GM13976 (cell line): Measurements from ENCODE around the gene REPIN1.

Experiments used
- DNase-seq: peaks from one replicate; pipeline ENCODE4 v3.0.0; 2012; ENCODE audit warnings: low spot score
- in situ Hi-C: fragments of 300-500 bp; cut with MboI; formaldehyde crosslinking; loops from one replicate; pipeline ENCODE4 v1.12.0; 2022; ENCODE audit warnings: low sequenced_read_pairs, mixed read lengths, inconsistent platforms; ENCODE audit not compliant: unreplicated experiment
- TF ChIP-seq, protein P1 (sequence below): IDR thresholded peaks from 2 replicates; pipeline ENCODE4 v1.5.1; 2012; ENCODE audit warnings: borderline replicate concordance, mild to moderate bottlenecking; ENCODE audit not compliant: insufficient read depth; ENCODE audit errors: extremely low read depth, missing control alignments, control extremely low read depth

REPIN1 gene

DNA sequence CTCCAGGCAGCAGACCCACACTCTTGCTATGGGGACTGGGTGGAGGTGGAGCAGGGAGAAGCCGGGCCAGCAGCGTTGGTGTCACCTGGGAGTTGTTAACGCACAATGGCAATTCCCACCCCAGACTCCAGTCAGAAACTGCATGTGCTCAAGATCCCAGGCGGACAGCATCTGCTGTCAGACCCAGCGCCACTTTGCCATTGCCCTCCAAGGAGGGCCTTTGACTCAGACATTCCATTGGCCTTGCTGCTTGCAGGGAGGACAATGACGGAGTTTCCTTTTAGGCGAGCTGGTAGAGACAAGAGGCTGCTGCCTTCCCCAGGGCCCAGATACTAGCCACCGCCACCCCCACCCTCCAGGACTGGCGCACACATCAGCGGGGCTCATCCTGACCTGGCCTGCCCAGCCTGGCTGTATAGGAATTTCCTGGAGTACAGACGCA, 45.0 kb downstream of the REPIN1 start:
- in situ Hi-C loops: no loop called here
- DNase-seq: no peak
- TF ChIP-seq, protein P1, sequence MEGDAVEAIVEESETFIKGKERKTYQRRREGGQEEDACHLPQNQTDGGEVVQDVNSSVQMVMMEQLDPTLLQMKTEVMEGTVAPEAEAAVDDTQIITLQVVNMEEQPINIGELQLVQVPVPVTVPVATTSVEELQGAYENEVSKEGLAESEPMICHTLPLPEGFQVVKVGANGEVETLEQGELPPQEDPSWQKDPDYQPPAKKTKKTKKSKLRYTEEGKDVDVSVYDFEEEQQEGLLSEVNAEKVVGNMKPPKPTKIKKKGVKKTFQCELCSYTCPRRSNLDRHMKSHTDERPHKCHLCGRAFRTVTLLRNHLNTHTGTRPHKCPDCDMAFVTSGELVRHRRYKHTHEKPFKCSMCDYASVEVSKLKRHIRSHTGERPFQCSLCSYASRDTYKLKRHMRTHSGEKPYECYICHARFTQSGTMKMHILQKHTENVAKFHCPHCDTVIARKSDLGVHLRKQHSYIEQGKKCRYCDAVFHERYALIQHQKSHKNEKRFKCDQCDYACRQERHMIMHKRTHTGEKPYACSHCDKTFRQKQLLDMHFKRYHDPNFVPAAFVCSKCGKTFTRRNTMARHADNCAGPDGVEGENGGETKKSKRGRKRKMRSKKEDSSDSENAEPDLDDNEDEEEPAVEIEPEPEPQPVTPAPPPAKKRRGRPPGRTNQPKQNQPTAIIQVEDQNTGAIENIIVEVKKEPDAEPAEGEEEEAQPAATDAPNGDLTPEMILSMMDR: no peak

DNA sequence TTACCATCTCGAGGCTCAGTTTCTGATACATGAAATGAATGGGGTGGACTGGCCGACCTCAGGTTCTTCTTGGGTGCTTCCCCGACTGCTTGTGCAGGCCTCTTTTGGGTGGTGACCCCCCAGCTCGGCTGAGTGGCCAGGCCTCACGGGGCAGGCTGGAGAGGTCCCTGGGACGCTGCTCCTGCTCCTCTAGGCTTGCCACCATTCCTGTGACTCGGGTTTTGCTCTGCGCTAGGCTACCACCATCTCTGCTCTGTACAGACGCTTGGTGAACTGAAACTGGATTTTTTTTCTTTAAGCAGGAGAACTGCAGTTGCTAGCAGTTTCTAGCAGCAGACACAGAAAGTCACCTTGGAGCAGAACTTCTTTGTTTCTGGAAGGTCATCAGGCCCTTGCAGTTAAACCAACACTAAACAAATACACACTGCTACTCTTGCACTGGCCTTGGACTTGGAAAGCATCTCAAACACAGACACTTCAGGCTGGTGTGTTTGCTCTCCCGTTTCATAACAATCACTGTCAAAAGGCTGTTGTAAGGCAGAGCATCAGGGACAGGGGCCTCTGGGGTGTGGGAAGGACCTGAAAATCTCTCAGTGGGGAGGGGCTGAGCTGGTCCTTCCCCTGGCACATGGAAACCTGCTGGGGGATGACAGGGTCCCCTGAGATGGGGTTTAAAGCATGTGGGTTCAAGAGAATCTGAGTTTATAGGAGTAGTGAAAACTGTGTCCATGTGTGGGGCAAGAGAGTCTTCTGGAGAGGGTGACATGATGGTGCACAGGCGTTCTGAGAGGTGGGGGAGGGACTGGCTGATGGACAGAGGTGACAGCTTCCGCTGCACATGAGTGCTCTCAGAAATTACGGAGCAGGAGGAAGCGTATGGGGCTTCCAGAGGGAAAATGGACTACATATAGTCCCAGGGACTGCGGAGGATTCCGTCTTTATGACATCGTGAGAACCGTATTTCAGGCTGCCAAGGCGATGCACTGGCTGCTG, 46.8 kb downstream of the REPIN1 start:
- in situ Hi-C loops: no loop called here
- TF ChIP-seq, protein P1: no peak
- DNase-seq: no peak

DNA sequence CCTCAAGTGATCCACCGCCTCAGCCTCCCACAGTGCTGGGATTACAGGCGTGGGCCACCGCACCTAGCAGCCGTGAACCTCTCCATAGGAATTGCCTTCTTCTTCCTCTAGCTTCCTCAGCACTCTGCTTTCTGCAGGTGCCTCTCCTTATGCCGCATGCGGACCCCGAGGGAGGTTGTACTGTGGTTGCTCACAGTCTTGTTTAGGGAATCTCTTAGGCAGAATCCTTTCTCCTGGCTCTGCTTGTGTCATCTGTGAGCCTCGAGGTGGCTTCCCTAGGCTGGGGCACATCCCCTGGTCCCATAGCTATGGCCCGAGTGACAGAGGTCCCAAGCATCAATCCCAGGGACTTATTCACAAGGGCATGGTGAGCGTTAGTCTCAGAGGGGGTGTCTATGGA, 48.6 kb downstream of the REPIN1 start:
- in situ Hi-C loops: no loop called here
- TF ChIP-seq, protein P1: no peak

DNA sequence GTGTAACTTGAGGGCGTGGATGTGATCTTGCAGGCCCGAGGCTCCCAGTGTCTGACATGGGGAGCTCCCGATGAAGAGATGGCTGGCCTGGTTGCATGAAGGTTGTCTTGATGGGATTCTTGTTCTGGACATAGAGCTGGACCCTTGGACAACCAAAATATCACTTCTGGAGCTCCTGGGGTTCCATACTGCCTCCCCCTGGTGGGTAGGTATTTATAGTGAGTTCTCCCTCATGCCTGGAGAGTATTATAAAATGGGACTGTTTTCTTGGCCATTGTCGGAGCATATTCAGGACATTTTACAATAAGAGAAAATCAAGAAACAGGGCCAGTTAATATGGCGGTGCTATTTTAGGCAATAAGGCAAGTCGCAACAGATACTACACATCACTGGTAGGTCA, 49.2 kb downstream of the REPIN1 start:
- no peak for DNase-seq
- in situ Hi-C loops: no loop called here
- TF ChIP-seq, protein P1: no peak

More for the DNA sequence above, 48.6 kb downstream of the REPIN1 start:
- no peak for DNase-seq

DNA sequence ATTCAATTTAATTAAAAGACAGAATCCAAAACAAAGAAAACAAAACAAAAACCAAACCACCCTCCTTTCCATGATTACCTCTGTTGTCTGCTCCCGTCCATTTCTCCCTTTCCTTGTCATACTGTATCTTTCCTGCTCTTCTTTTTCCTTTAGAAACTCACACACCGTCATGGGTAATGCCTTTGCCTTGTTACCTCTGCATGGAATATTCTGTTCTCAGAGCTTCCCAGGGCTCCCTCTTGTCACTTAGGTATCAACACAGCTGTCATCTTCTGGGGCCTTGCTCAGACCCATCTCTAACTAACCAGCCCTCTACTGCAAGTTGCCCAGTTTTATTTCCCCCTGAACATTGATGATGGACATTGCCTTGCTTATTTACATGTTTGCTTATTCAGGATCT, 51.6 kb downstream of the REPIN1 start:
- TF ChIP-seq, protein P1: no peak
- DNase-seq: no peak
- in situ Hi-C loops: no loop called here

DNA sequence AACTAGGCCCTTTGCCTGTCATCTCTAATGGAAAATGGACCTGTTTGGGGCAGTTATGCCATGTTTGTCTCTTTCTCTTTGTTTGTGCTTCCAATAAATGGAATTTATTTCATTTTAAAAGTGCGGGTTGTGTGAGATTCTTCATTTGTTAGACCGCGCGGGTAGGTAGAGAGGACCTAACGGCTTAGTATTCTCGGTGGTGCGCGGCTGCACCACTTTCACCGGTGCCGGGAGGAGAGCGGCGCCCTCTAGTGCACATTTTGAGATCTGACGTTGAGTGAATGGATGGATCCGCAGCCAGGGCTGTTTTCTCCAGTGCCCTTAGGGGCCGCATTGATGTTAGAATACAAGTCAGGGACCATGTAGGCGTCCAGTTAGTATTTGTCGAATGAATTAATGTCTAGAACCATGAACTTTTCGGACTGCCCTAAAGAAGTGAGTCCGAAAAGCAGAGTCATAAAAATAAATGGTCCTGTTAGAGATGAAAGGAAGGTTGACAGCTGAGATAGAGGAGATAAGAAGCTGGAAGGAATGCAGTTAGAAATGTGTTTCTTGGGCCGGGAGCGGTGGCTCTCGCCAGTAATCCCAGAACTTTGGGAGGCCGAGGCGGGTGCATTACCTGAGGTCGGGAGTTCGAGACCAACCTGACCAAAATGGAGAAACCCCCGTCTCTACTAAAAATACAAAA, 52.5 kb downstream of the REPIN1 start:
- TF ChIP-seq, protein P1: peak; percentile 80
- in situ Hi-C loops: no loop called here
- DNase-seq: peak; percentile 88
